ENCODE data around the gene GAS7. TPM values are rescaled to one million over a fixed set of nuclear protein-coding genes. Genes with fewer than 3 reads are reported as not detected.
"Not testable (repeated sequence)": the region's sequence is repeated elsewhere in the genome, so short reads cannot be mapped to it uniquely, and the experiment has no call there.

Gene GAS7
- total RNA-seq, 1 experiment from 2014 or later: 0.10 TPM

- no peak for DNase-seq (ENCODE audit: low spot score)
These were observed 255.5 kb downstream of the GAS7 start for GRCh38 chr17:9942885-9943284.

- no peak for DNase-seq (ENCODE audit: low spot score)
These were observed 257.1 kb downstream of the GAS7 start for GRCh38 chr17:9941305-9941704.

GRCh38 chr17:9940841-9941240, 257.6 kb downstream of the GAS7 start:
- no peak for DNase-seq (ENCODE audit: low spot score)

- DNase-seq (ENCODE audit: low spot score): no peak
These were observed 259.6 kb downstream of the GAS7 start for GRCh38 chr17:9938764-9939163.

- no peak for DNase-seq (ENCODE audit: low spot score)
These were observed 260.5 kb downstream of the GAS7 start for GRCh38 chr17:9937901-9938300.

- no peak for DNase-seq (ENCODE audit: low spot score)
These were observed 261.1 kb downstream of the GAS7 start for GRCh38 chr17:9937241-9937761.

- no peak for DNase-seq (ENCODE audit: low spot score)
These were observed 262.3 kb downstream of the GAS7 start for GRCh38 chr17:9936095-9936494.

GRCh38 chr17:9935408-9935807, 263.0 kb downstream of the GAS7 start:
- DNase-seq (ENCODE audit: low spot score): no peak

GRCh38 chr17:9934331-9934730, 264.1 kb downstream of the GAS7 start:
- no peak for DNase-seq (ENCODE audit: low spot score)

GRCh38 chr17:9932491-9932890, 265.9 kb downstream of the GAS7 start:
- DNase-seq (ENCODE audit: low spot score): no peak

- DNase-seq (ENCODE audit: low spot score): no peak
These were observed 267.2 kb downstream of the GAS7 start for GRCh38 chr17:9931144-9931741.

GRCh38 chr17:9929871-9930270, 268.5 kb downstream of the GAS7 start:
- no peak for DNase-seq (ENCODE audit: low spot score)

- DNase-seq (ENCODE audit: low spot score): peak; percentile 81
These were observed 269.6 kb downstream of the GAS7 start for GRCh38 chr17:9928601-9929333.

- no peak for DNase-seq (ENCODE audit: low spot score)
These were observed 272.1 kb downstream of the GAS7 start for GRCh38 chr17:9926150-9926804.

- DNase-seq (ENCODE audit: low spot score): no peak
These were observed 272.9 kb downstream of the GAS7 start for GRCh38 chr17:9925457-9925856.

GRCh38 chr17:9924735-9925191, 273.6 kb downstream of the GAS7 start:
- DNase-seq (ENCODE audit: low spot score): peak; percentile 71

GRCh38 chr17:9922012-9922848, 276.2 kb downstream of the GAS7 start:
- DNase-seq (ENCODE audit: low spot score): no peak

GRCh38 chr17:9921216-9921615, 277.2 kb downstream of the GAS7 start:
- not testable (repeated sequence) for DNase-seq (ENCODE audit: low spot score)

GRCh38 chr17:9918804-9919352, 279.5 kb downstream of the GAS7 start:
- DNase-seq (ENCODE audit: low spot score): no peak

GRCh38 chr17:9918352-9918751, 280.1 kb downstream of the GAS7 start:
- no peak for DNase-seq (ENCODE audit: low spot score)

- no peak for DNase-seq (ENCODE audit: low spot score)
These were observed 280.6 kb downstream of the GAS7 start for GRCh38 chr17:9917801-9918200.

All from A172 (cell line).